HG03108 (cell line): ENCODE data around the gene TNK2.

Source experiments
- ATAC-seq: cut with Tn5 transposase; IDR thresholded peaks from one replicate; pipeline ENCODE4 v1.9.1; 2021; ENCODE audit warnings: moderate library complexity; ENCODE audit not compliant: unreplicated experiment

The TNK2 gene

DNA sequence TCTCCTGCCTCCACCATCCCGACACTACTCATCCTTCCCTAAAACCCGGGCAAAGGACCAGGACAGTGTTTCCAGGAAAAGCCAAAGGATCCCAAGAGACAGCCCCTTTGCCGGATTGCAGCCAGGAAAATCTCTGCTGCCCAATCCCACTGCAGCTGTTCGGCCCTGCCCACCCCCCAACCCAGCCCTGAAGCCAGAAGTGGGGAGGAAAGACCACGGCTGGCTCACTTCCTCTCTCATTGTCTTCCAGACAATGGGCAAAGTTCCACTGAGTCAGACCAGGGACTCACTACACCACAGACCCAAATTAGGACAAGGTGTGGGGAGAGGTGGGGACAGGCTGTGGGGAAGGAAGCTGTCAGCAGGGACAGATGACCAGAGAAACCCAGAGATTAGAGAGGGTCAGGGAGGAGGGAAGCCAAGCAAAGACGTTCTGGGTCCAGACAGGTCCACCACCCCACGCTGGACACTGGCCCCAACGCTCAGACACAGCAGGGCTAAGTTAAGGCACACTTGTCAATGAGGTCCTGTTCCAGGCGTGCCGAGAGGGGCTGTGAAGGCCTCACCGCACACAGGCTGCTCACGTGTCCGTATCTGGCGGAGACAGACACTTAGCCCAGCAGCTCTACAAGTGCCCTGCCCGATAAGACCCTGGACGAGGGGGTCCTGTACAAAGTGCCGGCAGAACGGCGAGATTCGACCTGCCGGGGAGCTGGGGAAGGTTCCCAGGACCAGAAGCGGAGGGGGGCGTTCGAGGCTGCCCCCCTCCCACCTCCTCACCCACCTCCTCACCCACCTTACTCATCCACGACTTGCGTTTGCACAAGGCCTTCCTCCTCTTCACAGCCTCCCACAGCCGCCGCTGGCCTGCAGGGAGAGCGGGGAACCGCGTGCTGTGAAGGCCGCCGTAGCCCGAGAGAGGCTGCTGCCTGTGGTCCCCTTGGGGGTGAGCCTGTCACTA is 21.9 kb downstream of the TNK2 start:
- ATAC-seq = no peak

DNA sequence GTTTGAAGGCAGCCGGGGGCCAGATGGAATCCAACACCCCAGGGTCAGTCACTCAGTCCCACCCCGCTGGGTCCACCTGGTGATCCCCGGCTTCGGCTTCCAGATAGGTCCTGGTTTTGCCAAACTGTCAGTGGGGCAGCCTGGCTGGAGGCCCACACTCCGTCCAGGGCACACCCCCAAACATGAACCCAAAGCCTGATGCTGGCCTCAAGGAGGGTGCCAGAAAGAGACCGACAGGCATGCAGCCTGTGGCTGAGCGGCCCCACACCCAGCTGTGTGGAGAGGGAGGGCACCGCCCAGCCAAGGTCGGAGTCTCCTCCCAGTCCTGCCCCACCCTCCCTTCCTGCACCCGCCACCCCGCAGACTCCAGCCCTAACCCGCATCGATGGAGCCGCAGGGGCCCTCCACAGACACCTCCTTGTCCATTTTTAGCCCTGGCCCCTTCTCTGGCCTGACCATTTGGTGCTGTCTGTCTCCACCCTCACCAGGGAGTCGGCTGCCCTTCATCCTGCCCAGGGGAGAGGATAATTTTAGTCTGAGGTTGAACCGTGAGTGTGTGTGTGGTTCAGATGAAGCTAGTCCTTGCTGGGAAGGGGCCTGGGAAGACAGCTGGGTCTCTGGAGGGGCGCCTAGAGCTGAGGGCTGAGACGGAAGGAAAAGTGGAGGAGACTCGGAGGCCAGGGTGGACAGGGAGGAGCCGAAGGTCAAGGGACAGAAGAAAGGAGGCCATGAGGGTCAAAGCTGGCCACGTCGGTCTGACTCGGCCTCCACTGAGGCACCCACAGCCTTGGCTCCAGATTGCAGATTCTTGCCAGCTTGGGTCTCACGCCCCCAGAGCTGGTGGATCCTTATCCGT is 23.1 kb downstream of the TNK2 start:
- ATAC-seq = no peak

DNA sequence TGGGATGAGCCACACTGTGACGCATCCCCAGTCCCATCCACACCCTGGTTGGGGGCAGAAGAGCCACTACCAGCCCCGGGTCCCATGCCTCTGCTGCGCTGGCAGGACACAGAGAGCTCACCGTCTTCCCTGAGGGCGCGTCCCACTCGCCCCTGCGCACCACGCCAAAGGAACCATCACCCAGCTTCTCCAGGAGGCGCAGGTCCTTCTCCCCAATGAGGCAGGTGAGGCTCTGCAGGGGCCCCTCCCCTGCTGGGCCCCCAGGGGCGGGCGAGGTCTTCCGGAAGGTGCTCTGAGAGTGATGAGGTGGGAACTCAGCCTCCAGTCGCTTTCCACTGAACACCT is 23.7 kb downstream of the TNK2 start:
- no peak for ATAC-seq

DNA sequence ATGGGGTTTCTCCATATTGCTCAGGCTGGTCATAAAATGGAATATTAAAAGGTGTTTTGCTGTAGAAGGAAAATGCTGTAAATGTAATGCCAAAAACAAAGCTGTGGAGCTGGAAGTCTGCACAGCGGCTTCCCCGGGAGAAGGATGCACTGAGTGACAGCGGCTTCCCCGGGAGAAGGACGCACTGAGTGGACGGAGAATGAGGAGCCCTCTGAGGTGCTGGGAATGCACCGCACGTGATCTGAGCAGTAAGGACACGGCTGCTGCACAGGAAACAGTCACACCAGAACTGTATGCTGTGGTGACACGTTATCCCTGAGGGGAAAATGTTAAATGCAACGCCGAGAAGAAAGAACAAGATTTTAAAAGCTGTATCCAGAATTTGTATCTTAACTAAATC is 24.6 kb downstream of the TNK2 start:
- no peak for ATAC-seq

DNA sequence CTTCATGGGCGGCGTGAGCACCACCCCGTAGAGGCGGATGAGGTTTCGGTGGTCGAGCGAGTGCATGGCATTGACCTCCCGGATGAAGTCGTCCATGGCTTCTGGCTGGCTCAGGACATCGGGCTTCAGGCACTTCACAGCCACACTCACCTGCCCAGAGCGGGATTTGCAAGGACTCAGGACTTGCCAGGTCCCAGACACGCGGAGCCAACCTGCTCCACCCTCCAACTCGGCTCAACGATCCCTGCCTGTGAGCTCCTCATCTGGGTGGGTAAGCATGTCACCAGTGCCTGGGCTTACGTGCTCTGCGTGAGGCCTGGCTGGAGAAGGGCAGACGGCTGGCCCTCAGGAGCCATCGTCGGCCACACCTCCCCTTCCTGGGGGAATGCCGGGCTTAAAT is 25.2 kb downstream of the TNK2 start:
- no peak for ATAC-seq

DNA sequence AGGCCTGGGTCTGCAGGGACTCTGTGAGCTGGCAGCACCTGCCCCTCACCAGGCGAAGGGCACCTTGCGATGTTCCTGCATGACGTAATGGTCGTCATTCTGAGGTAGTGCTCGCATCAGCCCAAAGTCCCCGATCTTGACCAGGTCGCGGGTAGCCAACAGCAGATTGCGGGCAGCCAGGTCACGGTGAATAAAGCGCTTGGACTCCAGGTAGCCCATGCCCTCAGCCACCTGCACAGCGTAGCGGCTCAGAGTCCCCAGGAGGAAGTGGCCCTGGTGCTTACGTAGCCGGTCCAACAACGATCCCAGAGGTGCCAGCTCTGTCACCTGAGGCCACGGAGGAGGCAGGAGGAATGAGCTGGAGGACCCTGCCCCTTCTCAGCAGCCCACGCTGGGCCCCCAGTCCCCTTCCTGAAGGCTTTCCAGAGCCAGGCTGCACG is 26.3 kb downstream of the TNK2 start:
- ATAC-seq = no peak

DNA sequence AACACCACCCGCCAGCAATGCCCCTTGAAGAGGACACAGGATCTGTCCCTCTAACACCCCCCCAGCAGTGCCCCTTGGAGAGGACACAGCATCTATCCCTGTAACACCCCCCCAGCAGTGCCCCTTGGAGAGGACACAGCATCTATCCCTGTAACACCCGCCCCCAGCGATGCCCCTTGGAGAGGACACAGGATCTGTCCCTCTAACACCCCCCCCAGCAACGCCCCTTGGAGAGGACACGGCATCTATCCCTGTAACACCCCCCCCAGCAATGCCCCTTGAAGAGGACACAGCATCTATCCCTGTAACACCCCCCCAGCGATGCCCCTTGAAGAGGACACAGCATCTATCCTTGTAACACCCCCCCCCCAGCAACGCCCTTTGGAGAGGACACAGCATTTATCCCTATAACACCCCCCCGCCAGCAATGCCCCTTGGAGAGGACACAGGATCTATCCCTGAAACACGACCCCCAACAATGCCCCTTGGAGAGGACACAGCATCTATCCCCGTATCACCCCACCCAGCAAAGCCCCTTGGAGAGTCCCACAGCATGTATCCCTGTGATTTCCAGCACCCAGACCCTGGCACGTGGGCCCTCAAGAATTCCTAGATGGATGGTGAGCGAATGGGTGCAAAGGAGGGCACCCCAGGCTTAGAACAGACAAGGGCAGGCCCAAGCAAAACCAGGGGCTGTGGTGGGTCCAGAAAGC is 26.9 kb downstream of the TNK2 start:
- no peak for ATAC-seq

DNA sequence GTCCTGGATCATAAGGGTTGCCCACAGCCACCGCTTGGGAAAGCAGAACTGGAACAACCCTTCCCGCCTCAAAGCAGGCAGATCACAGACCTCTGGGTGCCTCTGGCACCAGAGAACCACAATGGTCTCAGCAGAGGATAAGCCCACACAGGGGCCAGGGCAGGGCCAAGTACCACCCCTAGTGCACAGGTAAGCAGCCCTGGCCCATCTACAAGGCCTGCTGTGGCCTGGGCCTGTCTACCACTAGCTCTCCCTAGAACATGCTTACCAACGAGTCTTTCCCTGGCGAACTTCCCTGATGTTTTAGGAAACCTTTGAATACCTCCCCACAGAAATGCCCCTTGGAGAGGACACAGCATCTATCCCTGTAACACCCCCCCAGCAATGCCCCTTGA is 28.3 kb downstream of the TNK2 start:
- ATAC-seq = no peak

DNA sequence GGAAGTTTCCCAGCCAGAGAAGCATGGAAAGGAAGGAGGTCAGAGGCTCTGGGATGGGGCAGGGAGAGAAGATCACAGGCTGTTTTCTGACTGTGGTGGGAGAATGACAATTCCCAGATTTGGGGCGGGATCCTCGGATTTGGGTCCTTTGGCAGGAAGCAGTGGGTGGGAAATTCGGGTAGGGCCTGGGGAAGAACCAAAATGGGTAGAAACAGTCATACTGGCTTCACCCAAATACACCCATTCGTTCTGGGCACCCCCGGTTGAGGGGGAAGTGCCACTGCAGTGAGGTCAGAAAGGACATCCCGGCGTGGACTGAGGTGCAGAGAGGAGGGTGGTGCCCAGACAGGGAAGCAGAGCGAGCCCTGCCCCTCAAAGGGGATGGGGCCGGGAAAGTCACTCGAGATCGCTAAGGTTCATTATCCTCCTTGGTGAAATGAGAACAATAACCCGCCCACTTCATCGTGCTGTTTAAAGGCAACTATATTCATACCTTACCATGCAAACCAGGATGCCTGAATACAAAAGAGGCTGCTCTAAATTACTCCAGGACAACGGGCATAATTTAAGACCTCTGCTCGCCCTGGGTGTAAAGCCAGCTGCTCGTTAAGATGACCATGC is 28.8 kb downstream of the TNK2 start:
- ATAC-seq = no peak

DNA sequence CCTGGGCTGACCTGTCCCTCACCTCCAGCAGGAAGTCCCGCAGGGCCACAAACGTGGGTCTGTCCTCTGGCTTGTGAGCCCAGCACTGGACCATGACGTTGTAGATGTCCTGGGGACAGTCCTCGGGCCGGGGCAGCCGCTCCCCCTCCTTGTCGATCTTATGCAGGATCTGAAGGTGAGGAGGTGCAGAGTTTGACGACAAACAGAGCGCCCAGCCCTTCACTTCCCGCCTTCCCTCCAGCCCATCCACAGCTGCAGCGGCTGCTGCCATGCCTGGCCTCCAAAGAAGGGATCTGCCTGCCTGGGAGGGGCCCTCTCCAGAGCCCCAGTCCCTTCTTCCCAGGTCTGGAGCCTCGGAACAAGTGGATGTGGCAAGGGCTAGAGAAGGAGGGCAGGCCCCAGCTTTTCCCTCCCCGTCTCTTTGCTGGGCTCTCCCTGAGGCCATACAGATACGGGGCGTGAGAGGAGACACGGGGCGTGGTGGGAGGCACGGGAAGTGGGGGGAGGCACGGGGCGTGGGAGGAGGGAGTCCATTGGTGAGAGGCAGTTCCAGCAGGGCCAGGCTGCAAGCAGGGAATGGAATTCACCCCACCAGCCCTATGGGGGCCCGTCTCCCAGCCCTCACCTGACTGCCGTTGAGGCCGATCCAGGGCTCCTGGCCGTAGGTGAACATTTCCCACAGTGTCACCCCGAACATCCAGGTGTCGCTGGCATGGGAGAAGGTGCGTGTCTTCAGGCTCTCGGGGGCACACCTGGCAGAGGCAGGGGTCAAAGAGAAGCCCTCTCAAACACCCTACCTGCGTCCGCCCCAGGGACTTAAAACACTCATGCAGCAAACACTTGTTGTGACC is 29.7 kb downstream of the TNK2 start:
- ATAC-seq = no peak

DNA sequence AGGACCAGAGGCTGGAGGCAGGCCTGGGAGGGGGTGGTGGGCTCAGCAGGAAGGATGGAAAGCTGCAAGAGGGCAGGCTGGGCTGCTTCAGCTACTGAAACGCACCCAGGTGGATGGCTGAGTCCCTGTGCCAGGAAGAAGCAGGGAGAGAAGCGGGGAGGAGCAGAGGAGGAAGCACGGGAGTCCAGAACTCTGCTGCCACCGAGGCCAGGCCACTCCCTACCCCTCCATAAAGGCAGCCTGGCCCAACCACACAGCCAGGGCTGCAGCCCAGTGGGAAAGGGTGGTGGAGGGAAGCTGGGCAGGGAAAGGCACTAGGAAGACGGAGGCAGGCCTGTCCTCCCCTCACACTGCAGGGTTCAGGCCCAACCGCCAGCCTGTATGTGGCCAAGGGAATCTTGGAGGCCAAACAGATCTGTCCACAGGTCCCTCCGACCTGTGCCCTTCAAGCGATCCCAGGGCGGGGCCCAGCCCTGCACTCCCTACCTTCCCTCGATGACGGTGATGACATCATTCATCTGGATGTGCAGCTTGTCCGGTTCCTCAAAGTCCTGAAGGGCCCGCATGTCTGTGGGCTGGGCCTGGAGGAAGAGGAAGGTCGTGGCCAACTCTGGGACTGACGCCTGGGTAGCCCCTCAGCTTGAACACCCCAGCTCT is 30.5 kb downstream of the TNK2 start:
- no peak for ATAC-seq

DNA sequence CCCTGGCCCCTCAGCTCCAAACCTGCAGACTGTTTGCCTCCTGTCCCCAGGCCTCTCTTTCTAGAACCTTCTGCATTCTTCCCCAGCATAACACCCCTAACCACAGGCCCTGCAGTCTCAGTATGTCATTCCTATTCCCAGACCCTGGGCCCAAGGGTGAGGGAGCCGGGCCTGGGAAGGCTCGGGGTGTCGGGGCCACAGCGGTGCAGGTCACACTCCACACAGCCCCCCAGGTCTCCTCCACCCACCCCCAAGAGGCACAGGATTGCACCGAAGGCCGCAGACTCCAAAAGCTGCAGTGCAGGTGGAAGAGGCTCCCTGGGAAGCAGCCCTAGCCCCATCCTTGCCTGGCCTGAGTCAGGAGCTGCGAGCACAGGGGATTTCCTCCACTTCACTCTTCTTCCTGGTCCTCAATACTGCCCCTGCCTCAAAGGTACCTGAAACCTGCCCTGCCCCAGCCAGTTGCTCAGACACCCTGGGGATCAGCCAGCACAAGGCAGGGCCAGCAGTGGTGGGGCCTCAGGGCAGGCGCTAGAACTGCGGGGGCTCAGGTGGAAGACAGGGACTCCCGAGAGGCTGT is 31.1 kb downstream of the TNK2 start:
- no peak for ATAC-seq

DNA sequence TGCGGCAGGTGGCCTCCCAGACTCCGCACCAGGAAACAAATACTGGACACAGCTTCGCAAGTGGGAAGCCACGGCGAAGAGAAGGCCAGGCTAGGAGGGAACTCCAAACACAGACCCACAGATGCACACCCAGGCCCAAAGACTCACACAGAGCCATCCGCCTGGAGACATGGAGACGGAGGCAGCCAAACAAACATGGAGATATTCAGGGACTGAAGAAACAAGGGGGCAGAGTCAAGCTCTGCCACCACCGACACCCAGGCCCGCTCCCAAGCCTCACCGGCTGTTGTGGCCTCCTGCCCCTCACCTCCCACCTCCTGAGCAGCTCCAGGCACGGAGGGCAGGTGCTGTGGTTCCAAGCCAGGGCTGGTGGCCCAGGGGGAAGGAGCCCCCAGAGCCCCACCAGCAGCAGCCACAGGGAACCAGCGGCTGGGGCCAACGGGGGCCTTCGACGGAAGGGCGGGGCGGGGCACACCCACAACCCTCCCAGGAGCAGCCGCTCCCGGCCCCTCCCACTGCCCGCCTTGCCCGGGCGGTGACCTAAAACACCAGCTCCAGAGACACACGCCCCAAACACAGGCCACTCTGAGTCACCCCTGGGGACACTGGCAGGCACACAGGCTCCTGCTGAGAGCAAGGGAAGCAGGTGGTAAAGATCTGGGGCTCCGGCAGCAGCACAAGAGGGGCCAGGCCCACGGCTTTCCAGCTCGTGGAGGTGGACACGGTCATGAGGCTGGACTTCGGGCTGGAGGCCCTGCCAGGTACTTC is 31.9 kb downstream of the TNK2 start:
- ATAC-seq = no peak

DNA sequence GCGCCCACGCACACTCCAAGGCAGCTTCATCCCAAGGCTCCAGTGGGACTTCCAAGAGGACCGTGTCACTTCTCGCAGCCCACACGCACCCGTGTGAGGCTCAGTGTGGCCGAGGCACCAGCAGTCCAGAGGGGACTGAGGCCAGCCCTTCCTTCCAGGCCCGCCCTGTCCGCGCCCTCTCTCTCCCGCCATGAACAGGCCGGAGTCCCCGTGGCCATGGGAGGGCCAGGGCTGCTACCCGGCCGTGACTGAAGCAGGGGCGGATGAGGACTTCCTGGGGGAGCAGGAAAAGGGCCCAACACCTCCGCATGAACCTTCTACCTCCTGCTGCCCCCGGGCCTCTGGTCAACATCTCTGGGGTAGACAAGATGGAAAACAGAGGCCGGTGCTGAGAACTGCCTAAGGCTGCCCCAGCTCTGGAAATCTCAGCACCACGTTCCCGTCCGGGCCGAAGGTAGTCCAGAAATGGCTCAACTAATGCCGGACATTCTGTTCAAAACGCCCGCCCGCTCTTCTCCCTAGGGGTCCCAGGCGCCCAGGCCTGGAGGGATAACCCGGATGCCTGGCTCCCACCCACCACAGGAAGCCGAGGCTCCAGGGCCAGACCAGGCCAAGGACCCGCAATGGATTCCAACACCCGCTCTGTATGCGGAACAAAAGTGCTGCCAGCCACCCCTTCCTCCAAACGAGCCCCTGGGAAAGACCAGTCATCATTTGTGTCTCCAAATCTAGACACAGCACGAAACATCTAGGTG is 32.7 kb downstream of the TNK2 start:
- ATAC-seq = no peak

DNA sequence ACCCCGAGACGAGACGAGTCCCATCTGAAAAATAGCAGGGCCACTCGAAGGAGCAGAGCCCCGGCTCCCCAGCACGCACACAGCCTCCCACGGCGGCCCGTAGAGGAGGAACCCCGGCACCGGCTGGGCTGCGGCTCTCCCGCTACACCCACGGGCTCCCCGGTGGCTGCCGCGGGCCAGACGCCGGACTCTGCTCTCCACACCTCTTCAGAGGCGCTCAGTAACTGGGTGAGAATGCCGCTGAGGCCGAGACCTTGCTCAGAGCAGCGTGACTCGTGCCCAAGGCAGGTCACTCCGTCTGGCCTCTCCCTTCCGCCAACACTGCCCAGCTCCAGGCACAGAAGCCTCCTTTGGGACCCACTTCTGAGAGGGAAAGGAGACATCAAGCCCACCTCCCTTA is 34.4 kb downstream of the TNK2 start:
- ATAC-seq = no peak

DNA sequence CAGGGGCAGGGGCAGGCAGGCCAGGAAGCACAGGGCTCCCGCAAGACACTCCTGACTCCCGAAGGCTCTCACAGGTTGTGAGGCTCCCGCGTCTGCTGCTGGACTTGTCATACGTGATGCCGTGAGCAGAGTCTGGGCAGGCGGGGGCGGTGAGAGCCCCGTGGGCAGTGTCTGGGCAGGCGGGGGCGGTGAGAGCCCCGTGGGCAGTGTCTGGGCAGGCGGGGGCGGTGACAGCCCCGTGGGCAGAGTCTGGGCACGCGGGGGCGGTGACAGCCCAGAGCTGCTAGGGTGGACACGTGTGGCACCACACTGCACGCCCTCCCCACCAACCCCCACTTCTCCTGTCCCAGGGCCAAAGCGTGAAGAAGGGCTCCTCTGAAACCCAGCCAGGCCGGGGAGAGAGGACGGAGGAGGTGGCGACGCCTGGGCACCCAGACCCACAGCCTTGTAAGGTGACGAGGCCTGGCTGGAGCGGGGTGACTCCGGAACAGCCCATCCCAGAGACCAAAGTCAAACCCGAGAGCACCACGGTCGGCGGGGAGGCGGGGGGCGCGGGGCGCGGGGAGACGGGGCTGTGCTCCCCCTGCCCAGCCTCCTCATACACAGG is 35.0 kb downstream of the TNK2 start:
- ATAC-seq = no peak

DNA sequence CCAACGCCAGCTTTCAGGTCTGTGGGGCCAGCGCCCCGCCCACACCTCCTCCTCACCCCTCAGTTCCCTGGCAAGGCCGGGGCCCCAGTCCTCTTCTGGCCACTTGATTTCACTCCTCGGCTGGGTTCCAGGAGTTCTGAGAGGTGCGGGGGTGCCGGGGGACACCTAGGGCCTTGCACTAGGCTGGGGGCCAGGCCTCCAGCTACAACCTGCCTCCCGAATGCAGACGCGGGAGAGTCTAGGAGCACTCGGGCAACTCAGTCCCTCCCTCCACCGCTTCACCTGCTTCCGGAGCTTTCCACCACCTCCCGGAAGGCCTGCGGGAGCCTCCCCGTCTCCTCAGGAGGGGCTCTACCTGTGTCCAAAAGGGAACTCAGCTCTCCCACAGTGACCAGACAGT is 35.6 kb downstream of the TNK2 start:
- no peak for ATAC-seq
